Kidney epithelial cell (primary cell): ENCODE results near the gene AKTIP. TPM values are rescaled to one million over a fixed set of nuclear protein-coding genes. Genes with fewer than 3 reads are reported as not detected.

ENCODE experiments used
- DNase-seq: peaks from one replicate; pipeline ENCODE4 v3.0.0-alpha.2; 2010; ENCODE audit warnings: low read depth
- H3K27me3 ChIP-seq: 2 replicates; pipeline ENCODE4 v1.6.0; 2011; ENCODE audit warnings: low read length; ENCODE audit not compliant: control insufficient read depth, insufficient read depth
- H3K36me3 ChIP-seq: 2 replicates; pipeline ENCODE4 v1.5.1; 2011; ENCODE audit warnings: low read length; ENCODE audit not compliant: control insufficient read depth, insufficient read depth
- H3K4me3 ChIP-seq: 2 replicates; pipeline ENCODE4 v1.5.1; 2011; ENCODE audit warnings: low read depth, mild to moderate bottlenecking, control low read depth, low read length
- CTCF ChIP-seq: IDR thresholded peaks from 2 replicates; pipeline ENCODE4 v1.5.1; 2011; ENCODE audit warnings: mild to moderate bottlenecking, moderate library complexity, low read length, control low read depth, inconsistent platforms; ENCODE audit not compliant: insufficient read depth, poor library complexity, severe bottlenecking
- total RNA-seq: library from RNA; depleted of rRNA; stranded (reverse); fragments of >200 nt; gene quantifications from 2 replicates; pipeline ENCODE4 v1.2.3, GENCODE V29; 2015

The AKTIP gene
- total RNA-seq, 1 donor from 2014 or later: 39.8 TPM

GRCh38 chr16:53495325-53495724, 7.7 kb downstream of the AKTIP start:
- DNase-seq: no peak
- peak; percentile 20 for TF ChIP-seq CTCF
- Histone ChIP-seq H3K27me3 (no peaks in the 10 kb centered on the region), H3K36me3 (no peaks in the 10 kb centered on the region), H3K4me3 (no peak overlapping the region)

- no peak for DNase-seq
- no peaks in the 10 kb centered on the region for H3K27me3 ChIP-seq
- H3K36me3 ChIP-seq: no peaks in the 10 kb centered on the region
- no peak overlapping the region for H3K4me3 ChIP-seq
- no peak for TF ChIP-seq CTCF
These were observed 8.4 kb downstream of the AKTIP start for GRCh38 chr16:53494636-53495035.

- Histone ChIP-seq H3K36me3 (no peaks in the 10 kb centered on the region), H3K4me3 (no peak overlapping the region)
- TF ChIP-seq CTCF: no peak
These were observed 10.5 kb downstream of the AKTIP start for GRCh38 chr16:53492503-53492902.

GRCh38 chr16:53489755-53490154, 13.3 kb downstream of the AKTIP start:
- Histone ChIP-seq H3K27me3 (no peaks in the 10 kb centered on the region), H3K36me3 (no peaks in the 10 kb centered on the region), H3K4me3 (no peak overlapping the region)
- TF ChIP-seq CTCF: no peak
- DNase-seq: no peak

More at GRCh38 chr16:53492503-53492902, 10.5 kb downstream of the AKTIP start:
- no peak for DNase-seq
- H3K27me3 ChIP-seq: no peaks in the 10 kb centered on the region

GRCh38 chr16:53486230-53486629, 16.8 kb downstream of the AKTIP start:
- H3K4me3 ChIP-seq: no peak overlapping the region
- no peaks in the 10 kb centered on the region for H3K36me3 ChIP-seq
- no peak for DNase-seq
- no peak for TF ChIP-seq CTCF
- no peaks in the 10 kb centered on the region for H3K27me3 ChIP-seq

- DNase-seq: no peak
These were observed 18.5 kb downstream of the AKTIP start for GRCh38 chr16:53484542-53484941.

More at GRCh38 chr16:53484542-53484941, 18.5 kb downstream of the AKTIP start:
- no peaks in the 10 kb centered on the region for H3K27me3 ChIP-seq
- no peaks in the 10 kb centered on the region for H3K36me3 ChIP-seq
- TF ChIP-seq CTCF: no peak
- no peak overlapping the region for H3K4me3 ChIP-seq
